ENCODE results near the gene ACOT7.
"Not testable (repeated sequence)": the region's sequence is repeated elsewhere in the genome, so short reads cannot be mapped to it uniquely, and the experiment has no call there.

The ACOT7 gene

DNA sequence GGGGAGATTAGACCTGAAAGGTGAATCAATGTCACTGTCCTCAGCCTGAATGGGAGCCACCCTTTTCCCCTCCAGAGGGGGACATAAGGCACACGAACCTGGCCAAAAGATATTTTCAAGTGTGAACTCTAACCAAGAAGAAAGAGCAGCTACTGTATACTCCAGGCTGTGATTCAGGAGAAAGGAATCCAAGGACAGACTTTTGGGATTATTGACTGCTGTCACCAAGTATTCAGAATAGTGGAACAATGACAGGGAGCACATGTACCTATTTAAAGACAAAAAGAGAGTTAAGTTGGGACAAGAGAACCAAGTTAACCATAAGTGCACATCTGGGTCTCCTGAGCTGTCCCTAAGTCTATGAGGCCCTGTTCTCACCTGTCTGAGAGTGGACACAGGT is 160.2 kb downstream of the ACOT7 start:
- no peak for DNase-seq (ENCODE audit: low read depth)

DNA sequence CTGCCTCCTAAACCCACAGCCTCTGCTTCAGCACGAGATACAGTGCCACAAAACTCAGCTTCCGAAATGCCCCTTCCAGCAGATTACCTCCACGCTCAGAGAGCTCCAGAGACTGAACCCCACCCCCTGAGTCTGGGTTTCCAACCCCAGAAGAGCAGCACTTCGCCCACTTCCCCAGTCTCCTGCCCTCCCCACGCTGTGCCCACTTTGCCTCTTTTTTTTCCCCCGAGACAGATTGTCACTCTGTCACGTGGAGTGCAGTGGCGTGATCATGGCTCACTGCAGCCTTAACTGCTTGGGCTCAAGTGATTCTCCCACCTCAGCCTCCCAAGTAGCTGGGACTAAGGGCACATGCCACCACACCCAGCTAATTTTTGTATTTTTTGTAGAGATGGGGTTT is 167.9 kb downstream of the ACOT7 start:
- DNase-seq (ENCODE audit: low read depth) = no peak

DNA sequence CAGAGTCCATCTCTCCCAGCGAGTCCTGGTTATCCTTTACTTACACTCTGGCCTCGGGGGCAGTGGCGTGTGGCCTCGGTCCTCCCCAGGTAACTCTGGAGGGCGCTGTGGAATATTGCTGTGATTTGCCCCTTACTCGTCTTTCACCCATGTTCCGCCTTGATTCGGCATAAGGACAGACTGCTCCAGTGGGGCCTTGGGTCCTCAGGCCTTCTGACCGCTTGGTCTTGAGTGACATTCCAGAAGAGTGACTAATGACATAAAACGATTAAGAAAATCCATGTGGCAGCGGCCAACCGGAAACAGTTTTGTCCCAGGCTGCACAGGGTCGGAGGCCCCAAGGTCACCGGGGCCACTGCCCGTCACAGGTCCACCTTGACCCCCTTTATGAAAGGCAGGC is 168.8 kb downstream of the ACOT7 start:
- no peak for DNase-seq (ENCODE audit: low read depth)

DNA sequence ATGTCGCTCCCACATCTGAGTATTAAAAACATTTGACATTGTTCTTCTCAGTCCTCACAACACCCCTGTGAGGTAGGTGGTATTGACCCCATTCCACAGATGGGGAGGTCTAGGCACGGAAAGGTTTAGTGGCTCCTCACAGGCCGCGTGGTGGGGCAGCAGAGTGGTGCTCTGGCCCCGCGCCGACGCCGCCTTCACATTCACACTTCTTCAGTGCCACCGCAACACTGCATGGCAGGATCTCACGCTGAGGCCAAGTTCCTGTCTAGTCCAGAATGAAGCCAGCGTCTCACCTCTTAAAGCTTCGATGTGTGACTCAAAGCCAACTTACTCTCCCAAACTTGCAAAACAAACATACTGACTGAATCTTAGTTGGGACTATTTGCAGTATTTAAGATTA is 169.9 kb downstream of the ACOT7 start:
- DNase-seq (ENCODE audit: low read depth) = no peak

DNA sequence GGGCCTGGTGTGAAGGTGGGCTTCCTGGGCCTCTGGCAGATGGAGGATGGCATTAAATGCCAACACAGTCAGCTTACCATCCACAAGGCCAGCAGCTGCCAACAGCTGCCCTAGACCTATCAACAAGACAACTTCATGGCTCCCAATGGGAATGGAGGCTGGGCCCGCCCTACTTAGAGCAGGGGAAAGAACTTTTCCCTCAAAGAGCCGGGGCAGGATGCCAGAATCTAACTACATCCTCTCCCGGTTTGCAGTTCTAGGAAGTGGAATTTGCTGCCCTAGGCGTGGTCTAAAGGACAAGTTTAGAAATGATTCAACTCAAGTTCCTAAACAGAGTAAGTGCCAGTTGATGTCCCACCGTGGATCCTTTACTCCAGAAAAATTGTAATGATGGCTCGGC is 170.9 kb downstream of the ACOT7 start:
- DNase-seq (ENCODE audit: low read depth) = no peak

DNA sequence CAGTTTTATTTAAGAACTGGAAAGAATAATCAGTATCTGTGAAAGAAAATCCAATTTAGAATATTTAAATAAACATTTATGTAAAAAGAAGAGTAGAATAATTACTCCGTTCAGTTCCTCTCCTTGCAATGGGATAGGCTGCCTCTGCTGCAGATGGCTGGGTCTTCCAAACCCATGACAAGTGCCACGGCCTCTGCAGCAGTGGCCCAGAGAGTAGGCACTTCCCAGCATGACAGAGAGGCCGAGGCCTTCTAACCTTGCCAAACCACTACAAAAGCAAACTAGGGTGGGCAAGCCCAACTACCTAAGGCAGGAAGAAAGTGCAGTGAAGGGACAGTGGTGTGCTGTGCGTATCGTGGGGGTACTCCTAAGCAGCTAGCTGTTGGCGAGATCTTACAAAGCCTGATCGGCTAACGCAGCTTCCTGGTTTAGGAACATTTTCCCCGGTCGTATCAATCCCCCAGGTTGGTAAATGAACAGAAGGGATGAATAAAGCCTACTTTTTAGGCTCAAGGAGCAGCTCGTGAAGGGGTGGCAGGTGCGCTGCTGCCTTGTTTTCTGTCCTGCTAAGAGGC is 172.3 kb downstream of the ACOT7 start:
- no peak for DNase-seq (ENCODE audit: low read depth)

DNA sequence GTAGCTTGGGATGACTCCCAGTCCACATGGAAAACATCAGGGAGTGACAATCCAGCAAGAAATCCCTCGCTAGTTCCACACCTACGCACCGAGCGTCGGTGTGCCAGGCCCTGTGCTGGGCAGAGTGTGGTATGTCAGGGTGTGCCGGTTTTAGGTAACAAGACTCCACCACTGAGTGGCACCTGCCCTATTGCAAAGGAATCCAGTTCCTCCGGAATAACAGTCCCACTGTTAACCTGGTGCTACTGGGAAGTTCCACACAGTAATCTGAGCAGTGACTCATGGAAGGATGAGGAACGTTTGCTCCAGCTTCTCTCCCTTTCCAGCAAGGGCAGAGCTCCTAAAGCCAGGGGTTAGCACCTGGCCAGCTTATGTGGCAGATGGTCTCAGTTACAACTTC is 173.3 kb downstream of the ACOT7 start:
- DNase-seq (ENCODE audit: low read depth) = no peak

DNA sequence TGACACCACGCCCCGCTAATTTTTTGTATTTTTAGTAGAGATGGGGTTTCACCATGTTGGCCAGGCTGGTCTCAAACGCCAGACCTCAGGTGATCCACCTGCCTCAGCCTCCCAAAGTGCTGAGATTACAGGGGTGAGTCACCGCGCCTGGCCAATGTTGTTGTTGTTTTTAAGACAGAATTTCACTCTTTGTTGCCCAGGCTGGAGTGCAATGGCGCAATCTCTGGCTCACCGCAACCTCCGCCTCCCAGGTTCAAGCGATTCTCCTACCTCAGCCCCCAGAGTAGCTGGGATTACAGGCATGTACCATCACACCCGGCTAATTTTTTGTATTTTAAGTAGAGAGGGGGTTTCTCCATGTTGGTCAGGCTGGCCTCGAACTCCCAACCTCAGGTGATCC is 173.9 kb downstream of the ACOT7 start:
- not testable (repeated sequence) for DNase-seq (ENCODE audit: low read depth)

DNA sequence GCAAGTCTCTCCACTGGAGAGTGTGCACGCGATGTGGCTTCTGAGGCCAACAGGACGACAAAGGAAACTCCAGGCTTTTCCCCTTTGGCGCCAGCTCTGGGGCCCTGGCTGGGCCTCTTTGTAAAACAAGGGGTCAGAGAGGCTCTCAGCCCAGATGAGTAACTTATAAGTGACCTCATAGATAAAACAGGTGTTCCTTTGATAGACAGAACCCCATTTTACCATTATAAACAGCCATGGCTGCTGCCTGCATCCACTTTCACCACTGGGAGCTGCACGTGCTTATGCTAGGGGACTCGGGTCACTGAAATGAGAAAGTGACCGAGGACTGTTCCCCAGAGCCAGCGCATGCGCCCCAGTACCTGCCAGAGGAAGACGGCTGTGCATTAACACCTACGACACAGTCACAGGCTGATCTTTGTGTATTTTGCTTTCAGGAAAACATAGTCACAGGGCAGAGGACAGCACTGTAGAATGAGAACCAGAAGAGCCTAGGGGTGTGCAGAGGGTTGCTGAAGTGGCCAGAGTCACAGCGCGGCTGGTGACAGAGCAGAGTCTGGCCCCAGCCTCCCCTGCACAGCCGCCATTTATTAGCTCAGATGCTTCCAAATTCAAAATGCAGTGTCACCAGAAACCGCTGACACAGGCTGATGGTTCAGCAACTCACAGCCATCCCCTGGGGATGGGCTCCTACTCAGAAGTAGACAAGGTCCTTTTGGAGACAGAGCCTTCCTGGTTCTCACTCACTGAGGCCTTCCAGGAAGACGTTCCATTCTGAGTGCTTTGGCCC is 175.0 kb downstream of the ACOT7 start:
- DNase-seq (ENCODE audit: low read depth) = no peak
